ENCODE measurements around the gene PTH1R. TPM values are rescaled to one million over a fixed set of nuclear protein-coding genes. Genes with fewer than 3 reads are reported as not detected.

PTH1R gene
- total RNA-seq, 2 experiments from 2014 or later = not detected

GRCh38 chr3:46952813-46953212 lies 75.3 kb downstream of the PTH1R start:
- intact Hi-C loops (cut with micrococcal nuclease) = loop anchor here (5.0 kb wide), 1 partner anchor 34 kb away; no protein-coding TSS in a partner anchor
- Mint-ChIP-seq H3K27ac (no peak overlapping the region), H3K4me1 (ENCODE audit: low read depth) (peaks cover 82% of the 10 kb centered on the region), H3K9me3 (no peaks in the 10 kb centered on the region), H3K4me3 (no peak overlapping the region), H3K27me3 (ENCODE audit: low read depth) (no peaks in the 10 kb centered on the region), H3K36me3 (ENCODE audit: low read depth) (peaks cover 7% of the 10 kb centered on the region)
- CTCF ChIA-PET = no interaction called here
- DNase-seq = no peak

Other genes with a start within 250 kb of the PTH1R start
- gene ALS2CL, start 184.0 kb upstream of the PTH1R start, total RNA-seq = 1 to 10 TPM; 5.1 TPM
- gene TMIE, start 176.3 kb upstream of the PTH1R start, total RNA-seq = 1 to 10 TPM; 1.2 to 1.5 TPM
- not detected for gene PRSS50, start 159.9 kb upstream of the PTH1R start, total RNA-seq
- gene MYL3, start 14.3 kb upstream of the PTH1R start, total RNA-seq = not detected
- 10 to 100 TPM; 37.6 to 43.0 TPM for gene CCDC12, start 99.0 kb downstream of the PTH1R start, total RNA-seq
- 10 to 100 TPM; 85.0 to 92.4 TPM for gene NBEAL2, start 101.9 kb downstream of the PTH1R start, total RNA-seq

Data from activated naive CD4-positive, alpha-beta T cell treated with anti-CD3 and anti-CD28 coated beads for 36 hours (primary cell).